ENCODE measurements around the gene ARID1B.

GRCh38 chr6:157217198-157217893, 440.2 kb downstream of the ARID1B start:
- TF ChIP-seq CTCF (IDR thresholded peaks at IDR 0.05) = no peak
- TF ChIP-seq POLR2A (IDR thresholded peaks at IDR 0.05) = no peak
